K562 (cell line): ENCODE data around the gene SPTBN5. TPM values are rescaled to one million over a fixed set of nuclear protein-coding genes. Genes with fewer than 3 reads are reported as not detected.

Experiments used
- ATAC-seq: fragments of 200-7000 bp; cut with Tn5 transposase; 3 replicates; pipeline ENCODE4 v1.9.1; 2020; ENCODE audit warnings: moderate library complexity
- BruUV-seq: library from RNA; stranded (reverse); fragments of 400-500 nt; replicated peaks from 2 replicates; lab custom pipeline; 2021; lab: Mats Ljungman, UMichigan
- CTCF ChIA-PET: fragments of 300-600 bp; formaldehyde crosslinking; extraction: SDS; loops from one replicate; lab custom pipeline; 2021; ENCODE audit warnings: low intra/inter-chr PET ratio; lab: Yijun Ruan, JAX
- POLR2A ChIA-PET: fragments of 300-600, 350-650 bp; sonication (Branson Sonifier 250); formaldehyde crosslinking; extraction: SDS; loops from one replicate; lab custom pipeline; 2021; ENCODE audit warnings: antibody characterized with exemption, inconsistent platforms; lab: Yijun Ruan, JAX
- DNase-seq, 4 experiments: peaks; one replicate each; pipeline versions ENCODE4 v3.0.0 to v3.0.0-alpha.2; 2011 to 2018; ENCODE audit warnings: low spot score in 3 of 4, mixed read lengths in 3 of 4; ENCODE audit errors: extremely low read depth in 1 of 4
- FAIRE-seq: peaks from 2 replicates; lab custom pipeline; 2011; peaks lifted over from hg19 to GRCh38; lab: Jason Lieb, UNC
- H2AFZ ChIP-seq: 2 replicates; pipeline ENCODE4 v1.6.0; 2011; ENCODE audit warnings: low read depth, low read length, control low read depth, inconsistent platforms
- H3K27ac ChIP-seq: fragments of 200-600 bp; 3 replicates; pipeline ENCODE4 v1.8.0; 2011; ENCODE audit warnings: low read depth, mild to moderate bottlenecking, control low read depth, inconsistent platforms, low read length, moderate library complexity, mixed read lengths; ENCODE audit errors: extremely low read depth
- H3K27me3 ChIP-seq, 2 experiments: fragments of 300-600 bp in 1 of 2; 2 replicates in 1 of 2; 3 replicates in 1 of 2; pipeline versions ENCODE4 v1.6.0 to v1.8.0; 2011; ENCODE audit warnings: inconsistent platforms in 2 of 2, low read length in 2 of 2, mild to moderate bottlenecking in 1 of 2, mixed read lengths in 1 of 2, moderate library complexity in 1 of 2; ENCODE audit not compliant: control insufficient read depth in 2 of 2, insufficient read depth in 2 of 2
- H3K36me3 ChIP-seq: fragments of 300-600 bp; 3 replicates; pipeline ENCODE4 v1.8.0; 2011; ENCODE audit warnings: mild to moderate bottlenecking, low read length, inconsistent platforms; ENCODE audit not compliant: control insufficient read depth, insufficient read depth
- H3K4me1 ChIP-seq, 2 experiments: fragments of 200-600 bp in 1 of 2; replicated peaks in 1 of 2; 2 replicates in 1 of 2; 3 replicates in 1 of 2; pipeline versions ENCODE4 v1.5.1 to v1.8.0; 2011; ENCODE audit warnings: inconsistent platforms in 2 of 2, low read length in 2 of 2, mild to moderate bottlenecking in 1 of 2, mixed read lengths in 1 of 2, moderate library complexity in 1 of 2; ENCODE audit not compliant: control insufficient read depth in 2 of 2, insufficient read depth in 2 of 2
- H3K4me2 ChIP-seq: 2 replicates; pipeline ENCODE4 v1.6.1; 2011; ENCODE audit warnings: low read length, control low read depth, inconsistent platforms, mixed read lengths; ENCODE audit not compliant: insufficient read depth
- H3K4me3 ChIP-seq: fragments of 200-600 bp; sonication (generic), shearing (Covaris generic); 2 replicates; pipeline ENCODE4 v1.5.1; 2016; ENCODE audit warnings: control low read depth, inconsistent platforms
- H3K79me2 ChIP-seq: fragments of 200-600 bp; 3 replicates; pipeline ENCODE4 v1.8.0; 2011; ENCODE audit warnings: low read length, inconsistent platforms; ENCODE audit not compliant: control insufficient read depth, insufficient read depth
- H3K9ac ChIP-seq, 2 experiments: 2 replicates each; pipeline versions ENCODE4 v1.6.0 to v1.6.1; 2011; ENCODE audit warnings: low read depth in 2 of 2, low read length in 2 of 2, control low read depth in 1 of 2, inconsistent platforms in 1 of 2, mild to moderate bottlenecking in 1 of 2, mixed read lengths in 1 of 2; ENCODE audit not compliant: insufficient read depth in 1 of 2
- H3K9me1 ChIP-seq: one replicate; pipeline ENCODE4 v1.6.0; 2011; ENCODE audit warnings: inconsistent platforms, mild to moderate bottlenecking, low read length, moderate library complexity; ENCODE audit not compliant: control insufficient read depth, insufficient read depth
- H3K9me3 ChIP-seq: replicated peaks from 2 replicates; pipeline ENCODE4 v1.5.1; 2011; ENCODE audit warnings: low read depth, low read length, inconsistent platforms; ENCODE audit not compliant: control insufficient read depth, insufficient read depth
- H4K20me1 ChIP-seq: replicated peaks from 2 replicates; pipeline ENCODE4 v1.6.1; 2011; ENCODE audit warnings: low read length, inconsistent platforms, mixed read lengths; ENCODE audit not compliant: control insufficient read depth, insufficient read depth
- DACH1 ChIP-seq: fragments of 450-650 bp; IDR thresholded peaks from 2 replicates; pipeline ENCODE4 v1.6.1; 2018; ENCODE audit not compliant: partially characterized antibody
- GABPA ChIP-seq: fragments of 200-800 bp; sonication (Bioruptor generic); conservative IDR thresholded peaks from 2 replicates; pipeline ENCODE4 v1.6.1; 2016; ENCODE audit warnings: low read depth, missing genetic modification characterization, missing compliant biosample characterization
- MEF2D ChIP-seq: conservative IDR thresholded peaks from 2 replicates; pipeline ENCODE4 v1.6.1; 2016; ENCODE audit warnings: low read depth, missing genetic modification characterization, missing compliant biosample characterization
- SMAD1 ChIP-seq: fragments of 150-350 bp; IDR thresholded peaks from 2 replicates; pipeline ENCODE4 v1.6.1; 2014; ENCODE audit warnings: low read length, low read depth; ENCODE audit not compliant: partially characterized antibody
- TCFL5 ChIP-seq: fragments of 250-450 bp; sonication (Bioruptor Pico); conservative IDR thresholded peaks from 2 replicates; pipeline ENCODE4 v1.6.1; 2021; ENCODE audit warnings: mild to moderate bottlenecking, moderate library complexity, matching md5 sums
- TEAD1 ChIP-seq, 2 experiments: fragments of 450-650 bp in 1 of 2; sonication (generic) in 1 of 2; formaldehyde crosslinking; IDR thresholded peaks; 2 replicates each; pipeline versions ENCODE4 v1.4.0 to v1.8.0; 2020 to 2022; ENCODE audit warnings: mild to moderate bottlenecking in 2 of 2, missing genetic modification reagents in 1 of 2
- ZBED1 ChIP-seq: IDR thresholded peaks from 2 replicates; pipeline ENCODE4 v1.6.1; 2014
- ZNF436 ChIP-seq: fragments of 250-450, 450-650 bp; sonication (Bioruptor Pico); formaldehyde crosslinking; IDR thresholded peaks from 2 replicates; pipeline ENCODE4 v1.7.0; 2020; ENCODE audit warnings: mild to moderate bottlenecking
- ZNF76 ChIP-seq: fragments of 250-450 bp; sonication (Bioruptor Pico); IDR thresholded peaks from 2 replicates; pipeline ENCODE4 v1.4.0; 2020; ENCODE audit warnings: mild to moderate bottlenecking, moderate library complexity, borderline replicate concordance
- WGBS: fragments of 100-300 bp; shearing (Covaris generic); methylation state at CpG from one replicate; pipeline ENCODE4 v1.1.6; 2016; ENCODE audit warnings: low coverage, mixed read lengths; ENCODE audit not compliant: insufficient coverage; ENCODE audit errors: missing lambda C conversion rate; 5-methylcytosine and 5-hydroxymethylcytosine counted together
- in situ Hi-C: fragments of 300-500 bp; cut with MboI; formaldehyde crosslinking; loops from 4 replicates; pipeline ENCODE4 v1.15.0; 2018; ENCODE audit warnings: inconsistent platforms, mixed read lengths
- intact Hi-C: fragments of 100-400 bp; cut with micrococcal nuclease; formaldehyde crosslinking; loops from 2 replicates; pipeline ENCODE4 v1.14.2; 2022
- polyA plus RNA-seq, 8 experiments: library from polyadenylated mRNA; depleted of rRNA in 4 of 8; stranded (reverse) in 5 of 8; unstranded in 3 of 8; fragments of >200 nt; fragmentation: Nextera tagmentation in 2 of 8; fragmentation: Illumina TruSeq in 1 of 8; extraction: Ambion mirVana in 2 of 8; extraction: Trizol in 1 of 8; gene quantifications; 2 replicates each; pipeline versions ENCODE4 v1.2.1 to v1.2.3, GENCODE V29; 2011 to 2014; ENCODE audit warnings: inconsistent platforms in 1 of 8, missing spikeins in 1 of 8
- total RNA-seq, 7 experiments: library from RNA; depleted of rRNA in 6 of 7; stranded (reverse); fragments of >200 nt in 6 of 7; fragmentation: Illumina TruSeq in 2 of 7; extraction: Trizol in 2 of 7; gene quantifications; 2 replicates each; pipeline versions ENCODE4 v1.2.1 to v1.2.3, GENCODE V29; 2011 to 2021; ENCODE audit warnings: low replicate concordance in 1 of 7

The SPTBN5 gene
- total and polyA plus RNA-seq, 9 of the 15 experiments (the other 6 are each of a cell fraction or from before 2014, with no cell fraction given): 0.02 TPM; not detected in 8

DNA sequence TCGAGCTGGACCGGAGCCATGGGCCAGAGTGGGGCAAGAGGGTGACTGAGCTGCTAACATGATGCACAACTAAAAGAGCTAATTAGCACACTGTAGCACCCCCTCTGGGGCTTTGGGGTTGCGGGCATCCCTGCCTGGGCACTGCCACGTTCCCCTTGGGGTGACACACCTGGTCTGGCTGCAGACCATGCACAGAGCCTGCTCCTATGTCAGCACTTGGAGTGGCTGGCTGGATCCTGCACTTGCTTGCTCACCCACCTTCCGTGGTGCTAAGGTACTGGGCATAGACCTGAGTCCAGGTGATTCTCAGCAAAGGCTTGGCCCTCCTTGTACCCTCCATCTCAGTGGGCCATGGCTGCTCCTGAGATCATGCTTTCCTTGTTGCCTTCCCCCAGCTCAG is 12.8 kb upstream of the SPTBN5 start:
- TF ChIP-seq MEF2D (tag): no peak
- TF ChIP-seq GABPA (tag): no peak
- TF ChIP-seq ZNF436 (CRISPR knock-in tag): no peak
- no peak for TF ChIP-seq ZBED1
- no peak for TF ChIP-seq SMAD1
- no peak for TF ChIP-seq ZNF76 (CRISPR knock-in tag)
- no peak for TF ChIP-seq DACH1
- no peak for TF ChIP-seq TCFL5 (CRISPR knock-in tag)
- TF ChIP-seq TEAD1 (CRISPR knock-in tag; IDR thresholded peaks at IDR 0.05): no peak
- TF ChIP-seq, all 486 proteins: peak for 0
- Histone ChIP-seq H3K4me2 (no peak overlapping the region), H4K20me1 (peaks cover 6% of the 10 kb centered on the region), H3K9me3 (no peaks in the 10 kb centered on the region), H2AFZ (no peak overlapping the region), H3K27ac (no peak overlapping the region), H3K36me3 (peaks cover 17% of the 10 kb centered on the region; the same call in 2 of the 3 replicates), H3K27me3 (no peaks in the 10 kb centered on the region), H3K4me3 (no peak overlapping the region), H3K9ac (no peak overlapping the region), H3K4me1 (no peaks in the 10 kb centered on the region; a peak in 1 of 5 replicates), H3K79me2 (no peaks in the 10 kb centered on the region), H3K9me1 (peaks cover 4% of the 10 kb centered on the region)
- DNase-seq (no peak), FAIRE-seq (no peak), ATAC-seq (no peak)
- ChIA-PET POLR2A (interaction anchor here (0.6 to 1.6 kb wide), 2 partner anchors 10 to 133 kb away, joined by 3 read pairs; partner anchors contain the start of gene MAPKBP1), CTCF (no interaction called here)
- in situ Hi-C loops (no loop called here), intact Hi-C loops (loop anchor here (10.0 kb wide), 1 partner anchor 212 kb away; no protein-coding TSS in a partner anchor)
- WGBS: 74% methylated on average over 5 of the region's 5 CpGs
- BruUV-seq: no TSS peak
